Endometrial microvascular endothelial cells (primary cell): ENCODE results near the gene RAB14. TPM values are rescaled to one million over a fixed set of nuclear protein-coding genes. Genes with fewer than 3 reads are reported as not detected.
"Not testable (repeated sequence)": the region's sequence is repeated elsewhere in the genome, so short reads cannot be mapped to it uniquely, and the experiment has no call there.

Source experiments
- in situ Hi-C: cut with HindIII; loops from 2 replicates; pipeline ENCODE4 v1.10.0; 2017; ENCODE audit warnings: low sequenced_read_pairs, low pct_unique_long_range_greater_than_20kb; ENCODE audit errors: inconsistent ontology term
- total RNA-seq: library from RNA; depleted of rRNA; stranded (reverse); fragments of >200 nt; gene quantifications from one replicate; pipeline ENCODE4 v1.2.3, GENCODE V29; 2015; ENCODE audit errors: inconsistent ontology term

The RAB14 gene
- total RNA-seq, 1 donor from 2014 or later = 33.8 TPM

DNA sequence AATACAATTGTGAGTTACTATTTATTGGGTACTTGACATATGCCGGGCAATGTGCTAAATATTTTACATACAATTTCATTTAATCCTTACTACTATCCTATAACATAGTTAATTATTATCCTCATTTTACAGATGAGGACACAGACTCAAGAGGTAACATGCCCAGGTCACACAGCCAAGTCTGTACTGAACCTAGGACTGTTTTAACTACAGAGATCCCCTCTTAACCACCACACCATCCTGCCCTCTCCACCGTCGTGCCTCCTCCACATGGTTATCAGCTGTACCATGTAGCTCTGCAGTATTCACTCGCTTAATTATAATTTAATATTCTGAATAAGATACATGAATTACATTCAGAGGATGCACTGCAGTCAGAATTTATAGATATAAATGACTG, 5.3 kb downstream of the RAB14 start:
- in situ Hi-C loops = no loop called here

GRCh38 chr9:121194730-121195129, 6.9 kb downstream of the RAB14 start:
- in situ Hi-C loops = no loop called here

GRCh38 chr9:121192959-121193640, 8.6 kb downstream of the RAB14 start:
- in situ Hi-C loops = no loop called here

DNA sequence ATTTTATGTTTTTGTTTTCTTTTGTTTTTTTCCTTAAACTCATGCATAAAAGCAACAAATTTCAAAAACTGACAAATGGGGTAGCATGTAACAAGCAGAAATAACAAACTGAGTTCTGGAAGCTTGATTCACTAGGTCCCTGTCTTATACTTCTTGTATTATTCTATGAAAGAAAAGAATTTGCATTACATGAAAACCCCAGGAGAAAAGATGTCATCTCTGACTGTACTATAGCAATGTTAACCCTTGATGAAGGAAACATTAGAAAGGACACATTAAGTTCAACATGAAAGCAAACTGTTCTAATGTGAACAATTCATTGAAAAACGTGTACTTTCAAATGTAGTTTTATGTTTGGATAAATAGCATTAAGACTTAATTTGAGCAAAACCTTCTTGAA, 9.2 kb downstream of the RAB14 start:
- in situ Hi-C loops = no loop called here

GRCh38 chr9:121191235-121191634, 10.4 kb downstream of the RAB14 start:
- in situ Hi-C loops = no loop called here

- in situ Hi-C loops = no loop called here
These were observed 12.0 kb downstream of the RAB14 start for GRCh38 chr9:121189660-121190059.

GRCh38 chr9:121189006-121189405, 12.7 kb downstream of the RAB14 start:
- in situ Hi-C loops = no loop called here

- in situ Hi-C loops = no loop called here
These were observed 13.9 kb downstream of the RAB14 start for GRCh38 chr9:121187636-121188305.

DNA sequence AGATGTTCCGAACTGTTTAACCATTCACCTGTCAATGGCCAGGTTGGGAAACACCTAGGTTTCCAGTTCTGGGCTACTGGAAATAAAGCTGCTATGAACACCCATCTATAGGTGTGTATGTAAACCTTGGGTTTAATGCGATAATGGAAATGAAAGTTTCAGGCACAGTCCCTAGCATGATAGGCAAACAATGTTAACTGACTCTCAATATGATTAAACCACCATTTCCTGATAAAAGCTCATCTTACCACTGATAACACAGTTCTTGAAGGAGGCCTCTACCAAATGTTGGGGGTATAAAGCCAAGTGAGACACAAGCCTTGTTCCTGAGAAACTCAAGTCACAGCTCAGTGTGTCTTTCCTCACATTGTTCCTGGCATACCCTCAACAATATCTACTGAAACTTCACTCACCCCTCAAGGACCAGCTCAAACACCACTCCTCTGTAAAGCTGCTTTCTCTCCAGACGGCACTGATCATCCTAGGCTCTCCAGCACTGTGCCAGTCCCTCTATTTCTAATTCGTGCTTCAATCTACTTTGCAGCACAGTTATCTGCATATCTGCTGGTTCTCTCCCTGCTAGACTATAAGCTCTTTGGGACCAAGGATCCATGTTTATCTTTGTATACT, 15.8 kb downstream of the RAB14 start:
- in situ Hi-C loops = no loop called here

DNA sequence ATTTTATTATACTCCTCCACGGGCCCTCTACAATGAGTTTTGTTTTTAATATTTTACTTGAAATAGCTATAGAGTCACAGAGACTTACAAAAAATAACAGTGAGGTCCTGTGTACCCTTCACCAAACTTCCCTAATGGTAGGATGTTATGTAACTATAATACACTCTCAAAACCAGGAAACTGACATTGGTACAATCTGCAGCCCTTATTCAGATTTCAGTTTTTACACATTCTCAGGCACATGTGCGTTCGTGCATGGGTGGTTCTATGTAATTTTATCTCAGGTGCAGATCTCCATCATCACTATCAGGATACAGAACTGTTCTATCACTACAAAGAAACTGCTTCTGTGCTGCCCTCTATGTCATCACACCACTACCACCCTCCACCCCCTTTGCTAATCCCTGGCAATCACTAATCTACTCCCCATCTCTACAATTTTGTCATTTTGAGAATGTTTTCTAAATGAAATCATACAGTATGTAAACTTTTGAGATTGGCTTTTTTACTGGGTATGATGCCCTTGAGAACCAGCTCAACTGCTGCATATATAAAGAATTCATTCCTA, 16.4 kb downstream of the RAB14 start:
- in situ Hi-C loops = no loop called here

DNA sequence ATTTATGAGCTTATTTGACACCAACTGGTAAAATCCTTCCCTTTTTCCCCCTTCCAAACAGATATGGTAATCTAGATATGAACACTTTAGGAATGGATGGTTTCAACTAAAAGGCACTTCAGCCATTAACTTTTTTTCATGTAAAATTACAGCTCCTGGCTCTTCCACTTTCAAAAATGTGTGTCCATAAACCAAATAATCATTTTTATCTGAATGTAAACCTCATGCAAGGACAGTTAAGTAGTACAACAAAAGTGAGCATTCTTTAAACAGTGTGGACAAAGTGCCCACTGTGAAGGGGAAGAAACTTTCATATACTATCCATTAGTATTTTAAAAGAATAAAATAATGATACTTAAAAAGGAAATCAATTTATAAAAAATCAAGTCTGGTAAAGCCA, 17.2 kb downstream of the RAB14 start:
- in situ Hi-C loops = no loop called here

GRCh38 chr9:121183666-121184423, 17.8 kb downstream of the RAB14 start:
- in situ Hi-C loops = no loop called here

DNA sequence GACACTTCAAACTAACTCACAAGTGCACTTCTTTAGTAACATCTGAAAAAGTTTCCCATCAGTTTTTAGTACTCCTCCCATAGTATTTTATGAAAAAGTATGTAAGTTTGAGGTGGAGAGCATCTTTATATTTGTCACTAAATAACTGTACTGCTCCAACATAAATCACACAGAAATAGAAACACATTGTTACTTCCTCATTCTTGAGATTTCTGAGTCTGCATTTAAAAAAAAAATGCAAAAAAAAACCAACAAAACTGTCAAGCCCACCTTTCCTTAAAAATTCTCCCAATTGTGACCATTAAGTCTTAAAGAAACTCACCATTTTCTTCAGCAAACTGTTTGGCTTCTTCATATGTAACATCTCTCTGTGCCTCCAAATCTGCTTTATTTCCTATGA, 18.7 kb downstream of the RAB14 start:
- in situ Hi-C loops = no loop called here

GRCh38 chr9:121182101-121182836, 19.4 kb downstream of the RAB14 start:
- in situ Hi-C loops = no loop called here

DNA sequence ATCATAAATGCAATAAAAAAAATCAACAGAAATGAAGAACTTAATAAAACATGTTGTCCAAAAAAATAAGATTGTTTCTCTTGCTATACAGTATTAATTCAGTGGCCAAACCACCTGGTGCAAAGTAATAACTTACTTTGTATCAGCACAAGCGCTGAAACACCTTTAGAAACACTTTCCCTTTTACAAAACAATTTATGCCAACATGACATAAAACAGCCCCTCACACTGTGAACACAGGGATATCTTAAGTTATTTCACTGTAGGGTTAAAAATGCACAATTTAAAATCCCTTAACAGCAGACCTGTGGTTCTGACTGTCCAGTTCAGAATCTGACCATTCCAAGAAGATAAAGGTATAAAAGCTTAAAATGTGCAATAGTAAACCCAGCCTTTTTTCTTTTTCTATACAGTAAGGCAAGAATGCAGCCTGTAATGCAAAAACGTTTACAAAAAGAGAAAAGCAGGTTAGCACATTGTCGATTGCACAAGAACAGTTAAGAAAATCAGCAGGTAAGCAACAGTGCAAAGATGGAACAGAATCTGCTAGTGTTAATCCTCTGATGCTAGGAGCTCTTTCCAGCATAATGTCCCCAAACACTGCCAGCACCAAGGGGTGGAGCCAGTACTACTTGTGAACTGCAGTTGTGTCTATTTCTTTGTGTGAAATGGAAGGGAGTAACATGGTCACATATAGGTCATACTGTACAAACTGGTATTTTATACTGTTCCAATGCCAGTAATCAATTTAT, 21.6 kb downstream of the RAB14 start:
- in situ Hi-C loops = no loop called here

- in situ Hi-C loops = not testable (repeated sequence)
These were observed 22.3 kb downstream of the RAB14 start for GRCh38 chr9:121179373-121179721.

DNA sequence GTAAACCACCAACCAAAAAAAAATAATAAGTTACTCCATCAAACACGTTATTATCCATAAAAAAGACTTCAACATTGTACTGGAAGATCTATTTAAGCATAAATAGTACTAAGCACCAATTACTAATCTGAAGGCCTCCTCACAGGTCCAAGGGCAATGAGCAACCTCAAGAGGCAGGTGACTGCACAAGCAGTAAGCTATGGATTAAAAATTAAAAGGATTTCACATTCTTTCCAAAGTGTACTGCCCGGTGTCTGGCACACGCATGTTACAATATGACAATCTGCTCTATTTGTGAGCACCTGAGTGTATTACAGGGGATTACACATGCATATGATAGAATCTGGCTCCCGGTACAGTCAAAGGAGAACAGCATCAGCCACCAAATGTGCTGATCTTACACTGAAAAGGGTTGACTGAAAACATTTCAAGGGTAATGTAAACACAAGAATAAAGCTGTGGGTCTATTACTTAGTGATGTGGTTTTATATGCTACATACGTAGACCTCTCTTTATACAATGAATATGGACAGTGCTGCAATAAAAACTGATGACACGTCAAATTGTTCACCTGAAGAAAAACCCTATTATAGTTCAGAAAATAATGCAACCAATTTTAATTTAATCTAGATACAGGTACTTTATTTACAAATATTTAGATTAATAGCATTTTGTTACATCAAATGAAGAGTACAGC, 22.8 kb downstream of the RAB14 start:
- in situ Hi-C loops = no loop called here

DNA sequence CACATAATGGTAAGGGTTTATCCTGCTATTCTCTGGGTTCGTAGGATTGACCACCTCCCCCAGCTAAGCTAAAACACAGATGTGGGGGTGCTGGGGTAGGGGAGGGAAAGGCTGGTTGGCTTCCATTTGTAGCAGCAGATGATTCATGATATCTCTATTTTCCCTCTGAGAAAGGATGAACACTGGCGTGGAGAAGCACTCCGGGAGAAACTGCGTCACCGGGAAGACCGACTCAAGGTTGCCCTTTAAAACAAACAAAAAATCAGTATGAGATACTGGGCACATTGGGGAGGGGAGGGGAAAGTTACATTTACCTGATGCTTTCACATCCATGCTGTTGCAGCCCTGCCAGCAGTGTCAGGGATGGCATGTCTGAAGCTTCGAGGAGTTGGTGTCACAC, 28.2 kb downstream of the RAB14 start:
- in situ Hi-C loops = no loop called here
